GM13976 (cell line): ENCODE results near the gene CENPVL1.
"Not testable (repeated sequence)": the region's sequence is repeated elsewhere in the genome, so short reads cannot be mapped to it uniquely, and the experiment has no call there.

Experiments used
- DNase-seq: peaks from one replicate; pipeline ENCODE4 v3.0.0; 2012; ENCODE audit warnings: low spot score
- CTCF ChIP-seq: IDR thresholded peaks from 2 replicates; pipeline ENCODE4 v1.5.1; 2012; ENCODE audit warnings: borderline replicate concordance, mild to moderate bottlenecking; ENCODE audit not compliant: insufficient read depth; ENCODE audit errors: extremely low read depth, missing control alignments, control extremely low read depth
- in situ Hi-C: fragments of 300-500 bp; cut with MboI; formaldehyde crosslinking; loops from one replicate; pipeline ENCODE4 v1.12.0; 2022; ENCODE audit warnings: low sequenced_read_pairs, mixed read lengths, inconsistent platforms; ENCODE audit not compliant: unreplicated experiment

Gene CENPVL1

GRCh38 chrX:51710277-51711164 lies at the start of gene CENPVL1:
TSS of gene CENPVL1 (plus strand) at chrX:51710512. CDS start at chrX:51710512, 0 bp downstream.
- in situ Hi-C loops: not testable (repeated sequence)

GRCh38 chrX:51665981-51666380 lies 44.3 kb upstream of the CENPVL1 start:
- in situ Hi-C loops: no loop called here
- DNase-seq: no peak
- TF ChIP-seq CTCF: no peak

More at GRCh38 chrX:51710277-51711164, at the start of gene CENPVL1:
- DNase-seq: not testable (repeated sequence)

GRCh38 chrX:51679689-51680433 lies 30.5 kb upstream of the CENPVL1 start:
- in situ Hi-C loops, DNase-seq: not testable (repeated sequence)

- DNase-seq, in situ Hi-C loops: not testable (repeated sequence)
These were observed 28.2 kb upstream of the CENPVL1 start for GRCh38 chrX:51681808-51682719.

- DNase-seq, in situ Hi-C loops: not testable (repeated sequence)
These were observed 27.6 kb upstream of the CENPVL1 start, which contains the start of gene CENPVL2 for GRCh38 chrX:51682720-51683062. TSS of gene CENPVL2 (minus strand) at chrX:51682831. CDS start at chrX:51682831, 0 bp downstream.

GRCh38 chrX:51694254-51694653 lies 16.1 kb upstream of the CENPVL1 start:
- DNase-seq: no peak
- TF ChIP-seq CTCF: no peak
- in situ Hi-C loops: no loop called here

GRCh38 chrX:51697397-51697796 lies 12.9 kb upstream of the CENPVL1 start:
- TF ChIP-seq CTCF: no peak
- in situ Hi-C loops: no loop called here
- no peak for DNase-seq

GRCh38 chrX:51712943-51713647 lies 2.8 kb downstream of the CENPVL1 start:
- DNase-seq, in situ Hi-C loops: not testable (repeated sequence)
